Activated CD8-positive, alpha-beta memory T cell treated with anti-CD3 and anti-CD28 coated beads for 36 hours (primary cell): Measurements from ENCODE around the gene ZSCAN12. TPM values are rescaled to one million over a fixed set of nuclear protein-coding genes. Genes with fewer than 3 reads are reported as not detected.

ENCODE experiments used
- CTCF ChIA-PET: fragments of 350-600 bp; sonication (Branson Sonifier 250); formaldehyde crosslinking; loops from one replicate; lab custom pipeline; 2021; ENCODE audit warnings: antibody characterized with exemption; lab: Charles Lee
- POLR2A ChIA-PET: fragments of 350-600 bp; sonication (Branson Sonifier 250); formaldehyde crosslinking; loops from one replicate; lab custom pipeline; 2021; ENCODE audit warnings: antibody characterized with exemption; lab: Charles Lee
- total RNA-seq, 2 experiments: library from RNA; stranded (reverse); gene quantifications; one replicate each; pipeline ENCODE4 v1.2.3, GENCODE V29; 2021

Gene ZSCAN12
- total RNA-seq, 2 experiments from 2014 or later, result 5.0 to 5.3 TPM

GRCh38 chr6:28336284-28337120 is 63.0 kb downstream of the ZSCAN12 start:
- POLR2A ChIA-PET, result no interaction called here
- CTCF ChIA-PET, result interaction anchor here (1.1 to 1.6 kb wide), 2 partner anchors 19 to 211 kb away, joined by 3 to 5 read pairs; no protein-coding TSS in a partner anchor

- POLR2A ChIA-PET, result interaction anchor here (0.6 to 1.1 kb wide), 3 partner anchors 83 to 498 kb away, joined by 3 read pairs; partner anchors contain the start of gene ZKSCAN4
These were observed 63.8 kb downstream of the ZSCAN12 start, which contains the start of gene ZSCAN31 for GRCh38 chr6:28335564-28336283. Gene ZSCAN31 (minus strand): TSS chr6:28336148. CDS start chr6:28329683, 6,465 bp downstream.

GRCh38 chr6:28335040-28335563 is 64.4 kb downstream of the ZSCAN12 start:
- POLR2A ChIA-PET, result interaction anchor here (0.6 to 1.1 kb wide), 3 partner anchors 83 to 497 kb away, joined by 3 read pairs; partner anchors contain the start of gene ZKSCAN4

More at GRCh38 chr6:28335564-28336283, 63.8 kb downstream of the ZSCAN12 start, which contains the start of gene ZSCAN31:
- CTCF ChIA-PET, result interaction anchor here (1.1 kb wide), 1 partner anchor 210 kb away, joined by 3 read pairs; no protein-coding TSS in a partner anchor

GRCh38 chr6:28334286-28335039 is 65.1 kb downstream of the ZSCAN12 start:
- CTCF ChIA-PET, result no interaction called here
- POLR2A ChIA-PET, result no interaction called here

More at GRCh38 chr6:28335040-28335563, 64.4 kb downstream of the ZSCAN12 start:
- CTCF ChIA-PET, result interaction anchor here (1.1 kb wide), 1 partner anchor 209 kb away, joined by 3 read pairs; no protein-coding TSS in a partner anchor

- CTCF ChIA-PET, result no interaction called here
These were observed 65.9 kb downstream of the ZSCAN12 start for GRCh38 chr6:28333599-28334018.

GRCh38 chr6:28333047-28333446 is 66.5 kb downstream of the ZSCAN12 start:
- CTCF ChIA-PET, result no interaction called here
- POLR2A ChIA-PET, result no interaction called here

More at GRCh38 chr6:28333599-28334018, 65.9 kb downstream of the ZSCAN12 start:
- POLR2A ChIA-PET, result no interaction called here

- CTCF ChIA-PET, result no interaction called here
These were observed 69.5 kb downstream of the ZSCAN12 start for GRCh38 chr6:28330041-28330440.

More at GRCh38 chr6:28330041-28330440, 69.5 kb downstream of the ZSCAN12 start:
- POLR2A ChIA-PET, result no interaction called here

Other genes with a start within 250 kb of the ZSCAN12 start
- gene ZSCAN9, start 174.5 kb downstream of the ZSCAN12 start, total RNA-seq, result 1 to 10 TPM; 5.8 to 7.3 TPM
- 1 to 10 TPM; 4.4 to 4.5 TPM for gene ZKSCAN4, start 147.5 kb downstream of the ZSCAN12 start, total RNA-seq
- under 1 TPM; 0.30 to 0.40 TPM for gene NKAPL, start 140.4 kb downstream of the ZSCAN12 start, total RNA-seq
- gene ZSCAN26, start 132.6 kb downstream of the ZSCAN12 start, total RNA-seq, result 1 to 10 TPM; 5.2 to 5.4 TPM
- 1 to 10 TPM; 4.1 TPM for gene PGBD1, start 118.2 kb downstream of the ZSCAN12 start, total RNA-seq
- gene ZSCAN31, start 63.6 kb downstream of the ZSCAN12 start, total RNA-seq, result 1 to 10 TPM in 1 of 2 experiments, under 1 TPM in 1; 0.61 to 1.5 TPM
- 1 to 10 TPM; 2.8 to 2.9 TPM for gene ZKSCAN3, start 49.8 kb downstream of the ZSCAN12 start, total RNA-seq
- 1 to 10 TPM; 1.3 TPM for gene ZSCAN23, start 43.7 kb upstream of the ZSCAN12 start, total RNA-seq
- not detected for gene GPX6, start 116.0 kb upstream of the ZSCAN12 start, total RNA-seq
- not detected for gene GPX5, start 126.1 kb upstream of the ZSCAN12 start, total RNA-seq